GM12878 (cell line): ENCODE results near the gene BAG3. TPM values are rescaled to one million over a fixed set of nuclear protein-coding genes. Genes with fewer than 3 reads are reported as not detected.
A peak's percentile ranks its signal among the peaks of the same experiment; 100 is the strongest.

ENCODE experiments used
- BACH1 ChIP-seq: fragments of 450-650 bp; IDR thresholded peaks from 2 replicates; pipeline ENCODE4 v1.6.1; 2017; ENCODE audit warnings: mild to moderate bottlenecking, borderline replicate concordance
- BCL3 ChIP-seq: IDR thresholded peaks from 2 replicates; pipeline ENCODE4 v1.6.1; 2011; ENCODE audit warnings: borderline replicate concordance, low read depth, mild to moderate bottlenecking, moderate library complexity, low read length; ENCODE audit not compliant: insufficient read depth, poor library complexity, severe bottlenecking
- BMI1 ChIP-seq: fragments of 450-650 bp; IDR thresholded peaks from 2 replicates; pipeline ENCODE4 v1.6.1; 2016; ENCODE audit warnings: mild to moderate bottlenecking, moderate library complexity, borderline replicate concordance
- CBX3 ChIP-seq: fragments of 200-600 bp; sonication (generic); IDR thresholded peaks from 2 replicates; pipeline ENCODE4 v1.6.1; 2016; ENCODE audit warnings: low read depth, borderline replicate concordance
- CREB1 ChIP-seq: IDR thresholded peaks from 2 replicates; pipeline ENCODE4 v1.6.1; 2012; ENCODE audit warnings: low read depth, mild to moderate bottlenecking, inconsistent platforms
- EGR1 ChIP-seq, 2 experiments: IDR thresholded peaks; 1 replicate in 1 of 2; 2 replicates in 1 of 2; pipeline ENCODE4 v1.6.1; 2011 to 2012; ENCODE audit warnings: low read depth in 2 of 2, low read length in 2 of 2, borderline replicate concordance in 1 of 2, mild to moderate bottlenecking in 1 of 2, moderate library complexity in 1 of 2
- FOS ChIP-seq: IDR thresholded peaks from 3 replicates; pipeline ENCODE4 v1.6.1; 2011; ENCODE audit warnings: borderline replicate concordance; ENCODE audit not compliant: insufficient read length; ENCODE audit errors: extremely low read depth
- FOXM1 ChIP-seq: IDR thresholded peaks from 2 replicates; pipeline ENCODE4 v1.6.1; 2012; ENCODE audit warnings: low read depth, mild to moderate bottlenecking, inconsistent platforms, low read length, moderate library complexity
- HDAC6 ChIP-seq: fragments of 200-600 bp; sonication (generic); IDR thresholded peaks from one replicate; pipeline ENCODE4 v1.8.0; 2017; ENCODE audit warnings: antibody characterized with exemption; ENCODE audit not compliant: unreplicated experiment
- IKZF1 ChIP-seq: fragments of 450-650 bp; conservative IDR thresholded peaks from 2 replicates; pipeline ENCODE4 v1.6.1; 2017; ENCODE audit warnings: antibody characterized with exemption, mild to moderate bottlenecking
- JUNB ChIP-seq: IDR thresholded peaks from 2 replicates; pipeline ENCODE4 v1.6.1; 2016; ENCODE audit warnings: antibody characterized with exemption, mild to moderate bottlenecking
- KAT2A ChIP-seq: conservative IDR thresholded peaks from 2 replicates; pipeline ENCODE4 v1.6.1; 2011; ENCODE audit warnings: low read depth, low read length; ENCODE audit not compliant: control insufficient read depth
- MLLT1 ChIP-seq: fragments of 450-650 bp; IDR thresholded peaks from 2 replicates; pipeline ENCODE4 v1.6.1; 2016; ENCODE audit warnings: mild to moderate bottlenecking
- MTA2 ChIP-seq: fragments of 450-650 bp; IDR thresholded peaks from 2 replicates; pipeline ENCODE4 v1.6.1; 2016; ENCODE audit warnings: low read depth, mild to moderate bottlenecking, moderate library complexity
- NFIC ChIP-seq: IDR thresholded peaks from 2 replicates; pipeline ENCODE4 v1.6.1; 2012; ENCODE audit warnings: low read depth, mild to moderate bottlenecking, inconsistent platforms, low read length, moderate library complexity
- PBX3 ChIP-seq: IDR thresholded peaks from 2 replicates; pipeline ENCODE4 v1.6.1; 2011; ENCODE audit warnings: mild to moderate bottlenecking, low read depth, low read length, moderate library complexity; ENCODE audit not compliant: insufficient replicate concordance
- RAD21 ChIP-seq: IDR thresholded peaks from 2 replicates; pipeline ENCODE4 v1.6.1; 2011; ENCODE audit warnings: mild to moderate bottlenecking, low read depth, low read length, moderate library complexity; ENCODE audit not compliant: insufficient read depth
- RBBP5 ChIP-seq: fragments of 200-600 bp; sonication (generic); conservative IDR thresholded peaks from 2 replicates; pipeline ENCODE4 v1.6.1; 2016
- RCOR1 ChIP-seq: conservative IDR thresholded peaks from 2 replicates; pipeline ENCODE4 v1.6.1; 2012; ENCODE audit warnings: low read depth, low read length, improper control_type of control experiment
- SREBF2 ChIP-seq: IDR thresholded peaks from 2 replicates; pipeline ENCODE4 v1.6.1; 2012; ENCODE audit warnings: mild to moderate bottlenecking, low read length
- STAT3 ChIP-seq: IDR thresholded peaks from 2 replicates; pipeline ENCODE4 v1.6.1; 2011; ENCODE audit warnings: low read depth, low read length, improper control_type of control experiment
- ZBTB11 ChIP-seq: fragments of 450-650 bp; formaldehyde crosslinking; IDR thresholded peaks from 2 replicates; pipeline ENCODE4 v1.5.0; 2022; ENCODE audit warnings: mild to moderate bottlenecking, missing genetic modification characterization
- polyA plus RNA-seq, 11 experiments: library from polyadenylated mRNA; depleted of rRNA in 4 of 11; unstranded in 6 of 11; stranded (reverse) in 5 of 11; fragments of >200 nt; fragmentation: Nextera tagmentation in 4 of 11; fragmentation: Illumina TruSeq in 1 of 11; extraction: Ambion mirVana in 4 of 11; extraction: Trizol in 1 of 11; gene quantifications; 1 replicate in 1 of 11; 2 replicates in 10 of 11; pipeline versions ENCODE4 v1.2.1 to v1.2.3, GENCODE V29; 2011 to 2016; ENCODE audit warnings: inconsistent platforms in 2 of 11, missing spikeins in 2 of 11, low read depth in 1 of 11
- total RNA-seq, 4 experiments: library from RNA; depleted of rRNA in 3 of 4; stranded (reverse); fragments of >200 nt in 3 of 4; fragmentation: Illumina TruSeq in 1 of 4; extraction: Trizol in 1 of 4; gene quantifications; 2 replicates each; pipeline versions ENCODE4 v1.2.1 to v1.2.3, GENCODE V29; 2013 to 2021

BAG3 gene
- total and polyA plus RNA-seq, 10 of the 15 experiments (the other 5 are each of a cell fraction or from before 2014, with no cell fraction given) = 0.71 to 14.1 (median 4.3) TPM

GRCh38 chr10:119702583-119702982 is 51.4 kb downstream of the BAG3 start (continued):
- TF ChIP-seq BCL3 = peak; percentile 86
- no peak for TF ChIP-seq BMI1
- TF ChIP-seq MLLT1 = no peak
- no peak for TF ChIP-seq BACH1
- TF ChIP-seq PBX3 = no peak
- TF ChIP-seq IKZF1 = no peak
- no peak for TF ChIP-seq SREBF2
- no peak for TF ChIP-seq EGR1 (IDR thresholded peaks at IDR 0.05; ENCODE audit: borderline replicate concordance in 1 of 2, low read depth in 2 of 2, low read length in 2 of 2)
- no peak for TF ChIP-seq RBBP5
- no peak for TF ChIP-seq CBX3
- no peak for TF ChIP-seq MTA2
- TF ChIP-seq KAT2A = no peak
- no peak for TF ChIP-seq HDAC6
- no peak for TF ChIP-seq CREB1
- peak; percentile 84; the same call in 1 of the 2 replicates for TF ChIP-seq FOXM1
- no peak for TF ChIP-seq STAT3
- peak; percentile 91 for TF ChIP-seq NFIC
- no peak for TF ChIP-seq FOS
- TF ChIP-seq ZBTB11 = no peak
- no peak for TF ChIP-seq RAD21
- TF ChIP-seq RCOR1 = no peak
- peak; percentile 99 for TF ChIP-seq JUNB
